ENCODE data around the gene FRAS1. TPM values are rescaled to one million over a fixed set of nuclear protein-coding genes. Genes with fewer than 3 reads are reported as not detected.
"Not testable (repeated sequence)": the region's sequence is repeated elsewhere in the genome, so short reads cannot be mapped to it uniquely, and the experiment has no call there.

FRAS1 gene
- total and polyA plus RNA-seq, 3 experiments from 2014 or later, result not detected

DNA sequence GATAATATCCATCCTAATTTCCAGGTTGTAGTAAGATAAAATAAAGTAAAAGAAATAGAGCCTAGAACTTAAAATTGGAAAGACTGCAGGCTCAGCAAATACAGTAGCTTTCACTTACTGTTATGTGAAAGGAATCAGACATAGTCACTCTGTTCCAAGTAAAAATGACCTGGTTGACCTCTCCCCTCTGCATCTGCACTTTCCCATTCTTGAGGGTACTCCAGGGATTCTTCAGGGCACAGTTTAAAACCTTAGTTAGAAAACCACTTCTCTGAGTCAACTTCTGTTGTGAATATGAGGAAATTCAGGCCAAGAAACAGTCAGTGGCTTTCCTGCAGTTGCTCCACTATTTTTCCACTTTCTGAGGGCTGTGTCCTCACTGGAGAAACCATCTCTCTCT is 42.9 kb downstream of the FRAS1 start:
- Histone ChIP-seq H3K36me3 (ENCODE audit: insufficient read depth, low read length) (no peaks in the 10 kb centered on the region), H3K9me3 (ENCODE audit: low read length) (no peaks in the 10 kb centered on the region), H3K4me3 (ENCODE audit: low read length) (no peak overlapping the region), H3K27me3 (ENCODE audit: insufficient read depth, low read length, poor library complexity, severe bottlenecking) (no peaks in the 10 kb centered on the region), H3K27ac (ENCODE audit: low read depth, low read length) (no peak overlapping the region), H3K4me1 (ENCODE audit: insufficient read depth, low read length) (no peaks in the 10 kb centered on the region)
- no peaks in the 10 kb centered on the region for H3K4me1 Mint-ChIP-seq
- H3K27ac Mint-ChIP-seq, result no peak overlapping the region
- no peak overlapping the region for H3K4me3 Mint-ChIP-seq
- ChIA-PET POLR2A (no interaction called here), CTCF (no interaction called here)
- H3K9me3 Mint-ChIP-seq, result peaks cover 0 to 4% (median 2%) of the 10 kb centered on the region in 5 donors
- peaks cover 0 to 2% of the 10 kb centered on the region in 2 donors for H3K27me3 Mint-ChIP-seq
- H3K36me3 Mint-ChIP-seq, result no peaks in the 10 kb centered on the region
- DNase-seq, result no peak

- Mint-ChIP-seq H3K36me3 (no peaks in the 10 kb centered on the region), H3K27ac (no peak overlapping the region), H3K4me1 (no peaks in the 10 kb centered on the region), H3K4me3 (no peak overlapping the region), H3K9me3 (peaks cover 0 to 13% (median 2%) of the 10 kb centered on the region in 5 donors), H3K27me3 (peaks cover 7 to 10% of the 10 kb centered on the region in 2 donors)
- no peak for DNase-seq
- H3K4me3 ChIP-seq (ENCODE audit: low read length), result no peak overlapping the region
- no peaks in the 10 kb centered on the region for H3K9me3 ChIP-seq (ENCODE audit: low read length)
- no peak overlapping the region for H3K27ac ChIP-seq (ENCODE audit: low read depth, low read length)
- CTCF ChIA-PET, result no interaction called here
- H3K27me3 ChIP-seq (ENCODE audit: insufficient read depth, low read length, poor library complexity, severe bottlenecking), result no peaks in the 10 kb centered on the region
- H3K36me3 ChIP-seq (ENCODE audit: insufficient read depth, low read length), result no peaks in the 10 kb centered on the region
- H3K4me1 ChIP-seq (ENCODE audit: insufficient read depth, low read length), result no peaks in the 10 kb centered on the region
- POLR2A ChIA-PET, result no interaction called here
These were observed 62.6 kb downstream of the FRAS1 start for GRCh38 chr4:78119698-78120097.

- DNase-seq, result no peak
- Histone ChIP-seq H3K9me3 (ENCODE audit: low read length) (no peaks in the 10 kb centered on the region), H3K27ac (ENCODE audit: low read depth, low read length) (no peak overlapping the region), H3K27me3 (ENCODE audit: insufficient read depth, low read length, poor library complexity, severe bottlenecking) (no peaks in the 10 kb centered on the region), H3K4me1 (ENCODE audit: insufficient read depth, low read length) (no peaks in the 10 kb centered on the region), H3K36me3 (ENCODE audit: insufficient read depth, low read length) (no peaks in the 10 kb centered on the region), H3K4me3 (ENCODE audit: low read length) (no peak overlapping the region)
- CTCF ChIA-PET, result no interaction called here
- peaks cover 0 to 12% (median 2%) of the 10 kb centered on the region in 5 donors for H3K9me3 Mint-ChIP-seq
- no peaks in the 10 kb centered on the region for H3K4me1 Mint-ChIP-seq
- no peaks in the 10 kb centered on the region for H3K36me3 Mint-ChIP-seq
- no peak overlapping the region for H3K4me3 Mint-ChIP-seq
- peaks cover 7 to 10% of the 10 kb centered on the region in 2 donors for H3K27me3 Mint-ChIP-seq
- POLR2A ChIA-PET, result no interaction called here
- H3K27ac Mint-ChIP-seq, result no peak overlapping the region
These were observed 63.2 kb downstream of the FRAS1 start for GRCh38 chr4:78120144-78120880.

DNA sequence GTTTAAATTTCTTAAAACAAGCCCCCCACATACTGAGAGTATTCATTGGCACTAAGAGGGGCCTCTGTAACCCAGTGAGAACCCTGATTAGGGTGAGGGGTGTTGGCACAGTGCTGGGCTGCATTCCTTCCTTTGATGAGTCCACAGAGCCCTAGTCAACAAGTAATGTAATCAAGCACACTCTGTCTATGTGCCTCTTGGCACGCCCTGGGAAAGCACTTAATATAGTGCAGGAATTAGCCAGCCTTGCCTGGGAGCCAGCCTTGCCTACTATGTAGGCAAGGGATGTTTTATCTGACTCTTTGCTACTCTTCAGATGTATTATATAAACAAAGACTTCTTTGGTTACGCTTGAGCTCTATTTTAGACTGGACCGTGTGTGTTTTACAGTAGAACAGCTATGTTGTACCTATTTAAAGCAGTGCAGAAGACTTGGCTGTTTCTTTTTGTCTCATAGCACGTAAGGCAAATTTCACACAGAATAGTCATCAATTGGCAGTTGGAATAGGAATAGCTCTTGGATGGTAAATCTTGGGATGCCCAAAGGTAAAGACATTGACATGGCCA is 64.3 kb downstream of the FRAS1 start:
- Histone ChIP-seq H3K27me3 (ENCODE audit: insufficient read depth, low read length, poor library complexity, severe bottlenecking) (no peaks in the 10 kb centered on the region), H3K4me1 (ENCODE audit: insufficient read depth, low read length) (no peaks in the 10 kb centered on the region), H3K4me3 (ENCODE audit: low read length) (no peak overlapping the region), H3K9me3 (ENCODE audit: low read length) (no peaks in the 10 kb centered on the region), H3K27ac (ENCODE audit: low read depth, low read length) (no peak overlapping the region), H3K36me3 (ENCODE audit: insufficient read depth, low read length) (no peaks in the 10 kb centered on the region)
- H3K9me3 Mint-ChIP-seq, result peaks cover 0 to 9% (median 2%) of the 10 kb centered on the region in 5 donors
- no peaks in the 10 kb centered on the region for H3K36me3 Mint-ChIP-seq
- CTCF ChIA-PET, result no interaction called here
- POLR2A ChIA-PET, result no interaction called here
- no peak for DNase-seq
- H3K4me3 Mint-ChIP-seq, result no peak overlapping the region
- no peaks in the 10 kb centered on the region for H3K4me1 Mint-ChIP-seq
- peaks cover 7 to 10% of the 10 kb centered on the region in 2 donors for H3K27me3 Mint-ChIP-seq
- H3K27ac Mint-ChIP-seq, result no peak overlapping the region

DNA sequence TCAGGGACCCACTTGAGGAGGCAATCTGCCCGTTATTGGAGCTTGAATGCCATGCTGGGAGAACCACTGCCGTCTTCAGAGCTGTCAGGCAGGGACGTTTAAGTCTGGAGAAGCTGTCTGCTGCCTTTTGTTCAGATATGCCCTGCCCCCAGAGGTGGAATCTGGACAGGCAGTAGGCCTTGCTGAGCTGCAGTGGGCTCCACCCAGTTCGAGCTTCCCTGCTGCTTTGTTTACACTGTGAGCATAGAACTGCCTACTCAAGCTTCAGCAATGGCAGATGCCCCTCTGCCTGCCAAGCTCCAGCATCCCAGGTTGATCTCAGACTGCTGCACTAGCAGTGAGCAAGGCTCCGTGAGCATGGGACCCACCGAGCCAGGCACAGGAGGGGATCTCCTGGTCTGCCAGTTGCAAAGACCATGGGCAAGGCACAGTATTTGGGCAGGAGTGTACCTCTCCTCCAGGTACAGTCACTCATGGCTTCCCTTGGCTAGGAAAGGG is 68.8 kb downstream of the FRAS1 start:
- H3K27ac ChIP-seq (ENCODE audit: low read depth, low read length); H3K9me3 Mint-ChIP-seq; H3K27ac Mint-ChIP-seq; H3K4me1 ChIP-seq (ENCODE audit: insufficient read depth, low read length); H3K4me3 ChIP-seq (ENCODE audit: low read length); CTCF ChIA-PET; POLR2A ChIA-PET; H3K27me3 ChIP-seq (ENCODE audit: insufficient read depth, low read length, poor library complexity, severe bottlenecking); H3K36me3 Mint-ChIP-seq; H3K9me3 ChIP-seq (ENCODE audit: low read length); H3K36me3 ChIP-seq (ENCODE audit: insufficient read depth, low read length); H3K4me3 Mint-ChIP-seq; DNase-seq; H3K4me1 Mint-ChIP-seq: not testable (repeated sequence)
- H3K27me3 Mint-ChIP-seq, result peaks cover 13 to 17% of the 10 kb centered on the region in 2 donors

GRCh38 chr4:78129383-78130108 is 72.4 kb downstream of the FRAS1 start:
- Mint-ChIP-seq H3K9me3 (peaks cover 0 to 6% (median 3%) of the 10 kb centered on the region in 5 donors), H3K4me3 (no peak overlapping the region), H3K36me3 (no peaks in the 10 kb centered on the region), H3K27ac (no peak overlapping the region), H3K27me3 (peaks cover 8 to 35% of the 10 kb centered on the region in 2 donors), H3K4me1 (no peaks in the 10 kb centered on the region)
- Histone ChIP-seq H3K27ac (ENCODE audit: low read depth, low read length) (no peak overlapping the region), H3K27me3 (ENCODE audit: insufficient read depth, low read length, poor library complexity, severe bottlenecking) (no peaks in the 10 kb centered on the region), H3K4me3 (ENCODE audit: low read length) (no peak overlapping the region), H3K9me3 (ENCODE audit: low read length) (no peaks in the 10 kb centered on the region), H3K4me1 (ENCODE audit: insufficient read depth, low read length) (no peaks in the 10 kb centered on the region), H3K36me3 (ENCODE audit: insufficient read depth, low read length) (no peaks in the 10 kb centered on the region)
- ChIA-PET CTCF (no interaction called here), POLR2A (no interaction called here)
- DNase-seq, result no peak

- Mint-ChIP-seq H3K27me3 (peaks cover 8 to 35% of the 10 kb centered on the region in 2 donors), H3K36me3 (no peaks in the 10 kb centered on the region), H3K4me1 (no peaks in the 10 kb centered on the region), H3K9me3 (peaks cover 0 to 6% (median 3%) of the 10 kb centered on the region in 5 donors), H3K27ac (no peak overlapping the region), H3K4me3 (no peak overlapping the region)
- CTCF ChIA-PET, result no interaction called here
- POLR2A ChIA-PET, result no interaction called here
- Histone ChIP-seq H3K9me3 (ENCODE audit: low read length) (no peaks in the 10 kb centered on the region), H3K4me3 (ENCODE audit: low read length) (no peak overlapping the region), H3K4me1 (ENCODE audit: insufficient read depth, low read length) (no peaks in the 10 kb centered on the region), H3K27ac (ENCODE audit: low read depth, low read length) (no peak overlapping the region), H3K27me3 (ENCODE audit: insufficient read depth, low read length, poor library complexity, severe bottlenecking) (no peaks in the 10 kb centered on the region), H3K36me3 (ENCODE audit: insufficient read depth, low read length) (no peaks in the 10 kb centered on the region)
- DNase-seq, result no peak
These were observed 74.3 kb downstream of the FRAS1 start for GRCh38 chr4:78131403-78131802.
